H9 (cell line): Measurements from ENCODE around the gene KIF16B. TPM values are rescaled to one million over a fixed set of nuclear protein-coding genes. Genes with fewer than 3 reads are reported as not detected.

Experiments used
- DNase-seq: peaks from one replicate; pipeline ENCODE4 v3.0.0-alpha.2; 2017
- H2AFZ ChIP-seq: one replicate; pipeline ENCODE4 v1.6.1; 2013; ENCODE audit warnings: mild to moderate bottlenecking, low read length, control low read depth, moderate library complexity
- H2AK5ac ChIP-seq: 2 replicates; pipeline ENCODE4 v1.6.1; 2013; ENCODE audit warnings: low read length, control low read depth, mixed read lengths; ENCODE audit not compliant: insufficient read length
- H2BK120ac ChIP-seq: one replicate; pipeline ENCODE4 v1.6.1; 2013; ENCODE audit warnings: low read depth, mild to moderate bottlenecking, low read length, control low read depth, inconsistent platforms; ENCODE audit not compliant: poor library complexity, severe bottlenecking
- H2BK12ac ChIP-seq: 2 replicates; pipeline ENCODE4 v1.6.1; 2013; ENCODE audit warnings: low read length, control low read depth, mixed read lengths, low read depth; ENCODE audit not compliant: insufficient read length
- H2BK15ac ChIP-seq: 2 replicates; pipeline ENCODE4 v1.6.1; 2013; ENCODE audit warnings: low read depth, low read length, control low read depth
- H2BK20ac ChIP-seq: one replicate; pipeline ENCODE4 v1.6.1; 2013; ENCODE audit warnings: low read depth, mild to moderate bottlenecking, low read length, control low read depth, inconsistent platforms; ENCODE audit not compliant: poor library complexity, severe bottlenecking
- H2BK5ac ChIP-seq: 2 replicates; pipeline ENCODE4 v1.6.1; 2013; ENCODE audit warnings: low read length, control low read depth, mixed read lengths; ENCODE audit not compliant: insufficient read length
- H3K14ac ChIP-seq: 2 replicates; pipeline ENCODE4 v1.6.1; 2013; ENCODE audit warnings: low read length, control low read depth; ENCODE audit not compliant: insufficient read depth
- H3K18ac ChIP-seq: 2 replicates; pipeline ENCODE4 v1.6.1; 2013; ENCODE audit warnings: low read depth, mild to moderate bottlenecking, mixed read lengths, low read length, control low read depth; ENCODE audit not compliant: insufficient read length
- H3K23ac ChIP-seq: 2 replicates; pipeline ENCODE4 v1.6.1; 2013; ENCODE audit warnings: low read length, control low read depth, mixed read lengths, low read depth; ENCODE audit not compliant: insufficient read length
- H3K23me2 ChIP-seq: 2 replicates; pipeline ENCODE4 v1.6.1; 2013; ENCODE audit warnings: low read depth, mild to moderate bottlenecking, mixed read lengths, low read length, control low read depth; ENCODE audit not compliant: insufficient read length, poor library complexity, severe bottlenecking
- H3K27ac ChIP-seq: 2 replicates; pipeline ENCODE4 v1.5.1; 2013; ENCODE audit warnings: low read length, control low read depth, mixed read lengths, low read depth; ENCODE audit not compliant: insufficient read length
- H3K27me3 ChIP-seq: 2 replicates; pipeline ENCODE4 v1.6.1; 2013; ENCODE audit warnings: low read length, control low read depth, inconsistent platforms; ENCODE audit not compliant: insufficient read depth
- H3K4ac ChIP-seq: 2 replicates; pipeline ENCODE4 v1.6.1; 2013; ENCODE audit warnings: low read depth, mild to moderate bottlenecking, control low read depth, inconsistent platforms, low read length, moderate library complexity
- H3K4me1 ChIP-seq: 2 replicates; pipeline ENCODE4 v1.6.1; 2013; ENCODE audit warnings: low read length, control low read depth, inconsistent platforms; ENCODE audit not compliant: insufficient read depth
- H3K4me2 ChIP-seq: 2 replicates; pipeline ENCODE4 v1.6.1; 2013; ENCODE audit warnings: low read length, control low read depth, mixed read lengths; ENCODE audit not compliant: insufficient read length, insufficient read depth
- H3K56ac ChIP-seq: 2 replicates; pipeline ENCODE4 v1.6.1; 2013; ENCODE audit warnings: low read depth, mild to moderate bottlenecking, mixed read lengths, low read length, control low read depth; ENCODE audit not compliant: insufficient read length
- H3K79me1 ChIP-seq: 2 replicates; pipeline ENCODE4 v1.6.1; 2013; ENCODE audit warnings: low read depth, mild to moderate bottlenecking, moderate library complexity, low read length, control low read depth, inconsistent platforms; ENCODE audit not compliant: insufficient read depth, poor library complexity, severe bottlenecking
- H3K79me2 ChIP-seq: 2 replicates; pipeline ENCODE4 v1.6.1; 2013; ENCODE audit warnings: low read length, control low read depth, inconsistent platforms; ENCODE audit not compliant: insufficient read depth
- H3K9ac ChIP-seq: 2 replicates; pipeline ENCODE4 v1.6.1; 2013; ENCODE audit warnings: low read length, control low read depth, mixed read lengths; ENCODE audit not compliant: insufficient read length; ENCODE audit errors: extremely low read depth
- H3K9me3 ChIP-seq: one replicate; pipeline ENCODE4 v1.6.1; 2013; ENCODE audit warnings: low read depth, low read length, inconsistent platforms; ENCODE audit not compliant: control insufficient read depth
- H3T11ph ChIP-seq: one replicate; pipeline ENCODE4 v1.6.1; 2013; ENCODE audit warnings: mild to moderate bottlenecking, low read length, control low read depth, inconsistent platforms
- H4K20me1 ChIP-seq: one replicate; pipeline ENCODE4 v1.6.1; 2013; ENCODE audit not compliant: control insufficient read depth, insufficient read length, insufficient read depth
- H4K5ac ChIP-seq: 2 replicates; pipeline ENCODE4 v1.6.1; 2013; ENCODE audit warnings: low read depth, mild to moderate bottlenecking, mixed read lengths, low read length, control low read depth; ENCODE audit not compliant: insufficient read length
- H4K8ac ChIP-seq: replicated peaks from 2 replicates; pipeline ENCODE4 v1.6.1; 2013; ENCODE audit warnings: low read length, control low read depth, mixed read lengths, low read depth; ENCODE audit not compliant: insufficient read length
- H4K91ac ChIP-seq: 2 replicates; pipeline ENCODE4 v1.6.1; 2013; ENCODE audit warnings: low read depth, mild to moderate bottlenecking, moderate library complexity, mixed read lengths, low read length, control low read depth; ENCODE audit not compliant: insufficient read length
- H3K27ac Mint-ChIP-seq, 3 experiments: 2 replicates in 2 of 3; 3 replicates in 1 of 3; pipeline ENCODE4 v1.8.0; 2020 to 2021; ENCODE audit warnings: mixed read lengths in 3 of 3, mild to moderate bottlenecking in 1 of 3, moderate library complexity in 1 of 3
- H3K27me3 Mint-ChIP-seq: 2 replicates; pipeline ENCODE4 v1.8.0; 2021; ENCODE audit warnings: low read depth, mild to moderate bottlenecking, moderate library complexity, mixed read lengths
- H3K36me3 Mint-ChIP-seq, 3 experiments: 2 replicates in 2 of 3; 3 replicates in 1 of 3; pipeline ENCODE4 v1.8.0; 2020 to 2021; ENCODE audit warnings: low read depth in 3 of 3, mixed read lengths in 3 of 3; ENCODE audit not compliant: insufficient read depth in 1 of 3
- H3K4me1 Mint-ChIP-seq, 2 experiments: 2 replicates each; pipeline ENCODE4 v1.8.0; 2020; ENCODE audit warnings: mixed read lengths in 2 of 2
- H3K4me3 Mint-ChIP-seq, 2 experiments: 2 replicates in 1 of 2; 3 replicates in 1 of 2; pipeline ENCODE4 v1.8.0; 2020 to 2021; ENCODE audit warnings: mild to moderate bottlenecking in 2 of 2, mixed read lengths in 2 of 2, moderate library complexity in 1 of 2
- H3K9me3 Mint-ChIP-seq, 2 experiments: 2 replicates in 1 of 2; 3 replicates in 1 of 2; pipeline ENCODE4 v1.8.0; 2020; ENCODE audit warnings: mild to moderate bottlenecking in 2 of 2, mixed read lengths in 2 of 2, moderate library complexity in 1 of 2
- WGBS: extraction: QIAGEN DNeasy Blood & Tissue Kit; methylation state at CpG from one replicate; pipeline ENCODE4 v1.1.7; 2013; ENCODE audit warnings: missing lambda C conversion rate, low lambda C conversion rate, mixed read lengths; ENCODE audit not compliant: insufficient read length; ENCODE audit errors: extremely low coverage; 5-methylcytosine and 5-hydroxymethylcytosine counted together
- total RNA-seq: library from RNA; stranded (reverse); gene quantifications from 2 replicates; pipeline ENCODE4 v1.2.1, GENCODE V29; 2021
- TF ChIP-seq, protein P1 (sequence below): fragments of 200-600 bp; sonication (generic); conservative IDR thresholded peaks from 3 replicates; pipeline ENCODE4 v1.8.0; 2021; ENCODE audit warnings: antibody characterized with exemption, mild to moderate bottlenecking

The KIF16B gene
- total RNA-seq, 1 experiment from 2014 or later, result 7.4 TPM

DNA sequence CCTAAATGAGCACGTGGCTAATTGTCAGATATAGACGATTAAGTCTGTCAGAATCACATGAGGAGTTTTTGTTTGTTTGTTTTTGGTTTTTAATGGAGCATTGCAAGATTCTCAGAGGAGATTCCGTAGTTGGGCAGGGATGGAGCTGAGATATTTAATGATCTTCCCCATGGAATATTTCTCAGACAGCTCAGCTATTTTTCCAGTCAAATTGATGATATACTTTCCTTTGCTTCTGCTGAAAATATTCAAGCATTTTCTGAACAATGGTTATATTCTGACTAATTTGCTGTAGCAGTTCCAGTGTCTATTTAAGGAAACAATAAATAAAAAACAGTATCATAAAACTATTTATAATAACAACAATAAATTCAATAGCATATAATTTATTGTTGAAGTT is 348.4 kb downstream of the KIF16B start:
- Mint-ChIP-seq H3K27me3 (no peaks in the 10 kb centered on the region), H3K4me1 (no peaks in the 10 kb centered on the region), H3K27ac (no peak overlapping the region), H3K9me3 (peaks cover 12 to 14% of the 10 kb centered on the region in 2 experiments), H3K4me3 (no peak overlapping the region), H3K36me3 (peaks cover 3 to 18% (median 7%) of the 10 kb centered on the region in 3 experiments)
- TF ChIP-seq, protein P1, sequence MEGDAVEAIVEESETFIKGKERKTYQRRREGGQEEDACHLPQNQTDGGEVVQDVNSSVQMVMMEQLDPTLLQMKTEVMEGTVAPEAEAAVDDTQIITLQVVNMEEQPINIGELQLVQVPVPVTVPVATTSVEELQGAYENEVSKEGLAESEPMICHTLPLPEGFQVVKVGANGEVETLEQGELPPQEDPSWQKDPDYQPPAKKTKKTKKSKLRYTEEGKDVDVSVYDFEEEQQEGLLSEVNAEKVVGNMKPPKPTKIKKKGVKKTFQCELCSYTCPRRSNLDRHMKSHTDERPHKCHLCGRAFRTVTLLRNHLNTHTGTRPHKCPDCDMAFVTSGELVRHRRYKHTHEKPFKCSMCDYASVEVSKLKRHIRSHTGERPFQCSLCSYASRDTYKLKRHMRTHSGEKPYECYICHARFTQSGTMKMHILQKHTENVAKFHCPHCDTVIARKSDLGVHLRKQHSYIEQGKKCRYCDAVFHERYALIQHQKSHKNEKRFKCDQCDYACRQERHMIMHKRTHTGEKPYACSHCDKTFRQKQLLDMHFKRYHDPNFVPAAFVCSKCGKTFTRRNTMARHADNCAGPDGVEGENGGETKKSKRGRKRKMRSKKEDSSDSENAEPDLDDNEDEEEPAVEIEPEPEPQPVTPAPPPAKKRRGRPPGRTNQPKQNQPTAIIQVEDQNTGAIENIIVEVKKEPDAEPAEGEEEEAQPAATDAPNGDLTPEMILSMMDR, result no peak
- H4K8ac ChIP-seq, result no peak overlapping the region
- H3K23ac ChIP-seq, result no peak overlapping the region
- H4K91ac ChIP-seq, result no peak overlapping the region
- H3K56ac ChIP-seq, result no peak overlapping the region
- H2BK15ac ChIP-seq, result no peak overlapping the region
- no peak overlapping the region for H2BK120ac ChIP-seq
- H3T11ph ChIP-seq, result no peak overlapping the region
- H3K14ac ChIP-seq, result no peak overlapping the region
- H4K5ac ChIP-seq, result no peak overlapping the region
- H3K23me2 ChIP-seq, result no peaks in the 10 kb centered on the region
- H3K4ac ChIP-seq, result no peak overlapping the region
- H3K27me3 ChIP-seq, result no peaks in the 10 kb centered on the region
- DNase-seq, result no peak
- H4K20me1 ChIP-seq, result no peaks in the 10 kb centered on the region
- H2BK5ac ChIP-seq, result no peak overlapping the region
- H3K4me1 ChIP-seq, result no peaks in the 10 kb centered on the region
- no peak overlapping the region for H3K9ac ChIP-seq
- H3K4me2 ChIP-seq, result no peak overlapping the region
- H2BK12ac ChIP-seq, result no peak overlapping the region
- no peaks in the 10 kb centered on the region for H3K79me1 ChIP-seq
- no peak overlapping the region for H2BK20ac ChIP-seq
- whole genome bisulfite sequencing, result no CpG with 5 or more reads among the region's 3 CpGs
- H3K27ac ChIP-seq, result no peak overlapping the region
- no peaks in the 10 kb centered on the region for H3K9me3 ChIP-seq
- no peak overlapping the region for H2AFZ ChIP-seq
- H2AK5ac ChIP-seq, result no peak overlapping the region
- no peaks in the 10 kb centered on the region for H3K79me2 ChIP-seq
- H3K18ac ChIP-seq, result no peak overlapping the region
